Spleen (tissue), 11 donors: ENCODE data around the gene MUS81. TPM values are rescaled to one million over a fixed set of nuclear protein-coding genes. Genes with fewer than 3 reads are reported as not detected.

ENCODE experiments used
- DNase-seq: peaks from one replicate; pipeline ENCODE4 v3.0.0-alpha.2; 2020
- H3K27ac ChIP-seq, 8 donors: fragments of 200-600 bp; sonication (generic) in 7 of 8; 1 replicate in 4 of 8; 2 replicates in 4 of 8; pipeline versions ENCODE4 v1.5.0 to v1.8.0; 2016 to 2021; ENCODE audit warnings: inconsistent platforms in 4 of 8, mild to moderate bottlenecking in 4 of 8, moderate library complexity in 1 of 8
- H3K27me3 ChIP-seq, 7 donors: fragments of 200-600 bp; sonication (generic) in 6 of 7; replicated peaks in 1 of 7; 1 replicate in 4 of 7; 2 replicates in 3 of 7; pipeline versions ENCODE4 v1.5.0 to v1.8.0; 2016 to 2021; ENCODE audit warnings: inconsistent platforms in 3 of 7, mild to moderate bottlenecking in 1 of 7
- H3K36me3 ChIP-seq, 6 donors: fragments of 200-600 bp; sonication (generic) in 5 of 6; 1 replicate in 4 of 6; 2 replicates in 2 of 6; pipeline versions ENCODE4 v1.5.0 to v1.8.0; 2016 to 2021; ENCODE audit warnings: inconsistent platforms in 2 of 6
- H3K4me1 ChIP-seq, 6 donors: fragments of 200-600 bp; sonication (generic) in 5 of 6; 1 replicate in 3 of 6; 2 replicates in 3 of 6; pipeline versions ENCODE4 v1.5.0 to v1.8.0; 2016 to 2021; ENCODE audit warnings: inconsistent platforms in 3 of 6
- H3K4me3 ChIP-seq, 8 donors: fragments of 200-600 bp; sonication (generic) in 7 of 8; 1 replicate in 4 of 8; 2 replicates in 4 of 8; pipeline versions ENCODE4 v1.5.0 to v1.8.0; 2016 to 2021; ENCODE audit warnings: inconsistent platforms in 4 of 8, mild to moderate bottlenecking in 4 of 8, moderate library complexity in 2 of 8
- H3K9me3 ChIP-seq, 8 donors: fragments of 200-600 bp; sonication (generic) in 7 of 8; 1 replicate in 4 of 8; 2 replicates in 4 of 8; pipeline versions ENCODE4 v1.5.0 to v1.8.0; 2016 to 2021; ENCODE audit warnings: inconsistent platforms in 4 of 8
- POLR2A ChIP-seq, 3 donors: fragments of 450-650 bp; IDR thresholded peaks; one replicate each; pipeline ENCODE4 v1.5.1; 2017; ENCODE audit warnings: antibody characterized with exemption in 3 of 3, mild to moderate bottlenecking in 1 of 3
- POLR2AphosphoS5 ChIP-seq, 3 donors: sonication (generic); formaldehyde crosslinking; IDR thresholded peaks; one replicate each; pipeline ENCODE4 v1.5.1; 2017; ENCODE audit warnings: antibody characterized with exemption in 3 of 3
- WGBS, 5 donors: extraction: QIAGEN DNeasy Blood & Tissue Kit in 3 of 5; methylation state at CpG; one replicate each; pipeline versions ENCODE4 v1.1.5 to v1.1.7; 2013 to 2018; 5-methylcytosine and 5-hydroxymethylcytosine counted together
- intact Hi-C: fragments of 100-400 bp; cut with DNase I; formaldehyde crosslinking; loops from one replicate; pipeline ENCODE4 v1.15.0; 2023; ENCODE audit warnings: low total_unique reads
- polyA plus RNA-seq, 3 donors: library from polyadenylated mRNA; stranded (reverse); fragments of 200-250 nt; gene quantifications; one replicate each; pipeline ENCODE4 v1.2.1, GENCODE V29; 2013
- total RNA-seq, 7 donors: library from RNA; depleted of rRNA in 3 of 7; stranded (reverse); fragments of >200 nt in 3 of 7; fragmentation: NEBNext Ultra II Directional in 4 of 7; extraction: Animal tissue kit (Norgen Biotek cat#: 25700) in 4 of 7; gene quantifications; one replicate each; pipeline versions ENCODE4 v1.1.0 to v1.2.1, GENCODE V29; 2016 to 2021
- TF ChIP-seq, protein P1 (sequence below), 11 experiments: fragments of 200-600 bp in 7 of 11; fragments of 450-650 bp in 4 of 11; sonication (generic) in 4 of 11; IDR thresholded peaks in 8 of 11; conservative IDR thresholded peaks in 3 of 11; 1 replicate in 7 of 11; 2 replicates in 4 of 11; pipeline versions ENCODE4 v1.4.0 to v1.8.0; 2016 to 2021; ENCODE audit warnings: antibody characterized with exemption in 11 of 11, inconsistent platforms in 4 of 11, mild to moderate bottlenecking in 1 of 11
- donor health status: healthy with polysubstance abuse.
- donor health status: DM: no; HTN: no; CAD: no; lungs with moderate emphysema.
- donor health status: DM: no; HTN: no; CAD: no.
- donor health status: Bipolar disorder and iron deficiency.
- donor health status: healthy.
- donor health status: DM: no; HTN: no; CAD: no.
- donor health status: DM: yes; HTN: yes; CAD: no.

Gene MUS81
- total and polyA plus RNA-seq, 10 donors, result 54.8 to 93.5 (median 72.7) TPM

DNA sequence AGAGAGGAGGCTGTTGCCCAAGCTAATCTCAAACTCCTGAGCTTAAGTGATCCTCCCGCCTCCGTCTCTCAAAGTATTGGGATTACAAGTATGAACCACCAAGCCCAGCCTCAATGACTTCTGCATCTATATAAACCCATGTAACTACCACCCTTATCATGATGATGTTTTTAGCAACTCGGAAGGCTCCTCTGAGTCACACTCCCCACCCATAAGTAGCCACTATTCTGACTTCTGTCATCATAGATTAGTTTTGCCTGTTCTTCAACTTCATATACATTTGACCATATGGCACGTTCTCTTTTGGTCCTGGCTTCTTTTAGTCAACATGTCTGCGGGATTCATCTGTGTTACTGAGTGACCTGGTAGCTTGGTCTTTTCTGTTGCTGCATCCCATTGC, 46.4 kb downstream of the MUS81 start:
- intact Hi-C loops, result no loop called here
- H3K4me3 ChIP-seq, result no peak overlapping the region
- peaks cover 3 to 9% (median 5%) of the 10 kb centered on the region in 6 donors for H3K4me1 ChIP-seq

DNA sequence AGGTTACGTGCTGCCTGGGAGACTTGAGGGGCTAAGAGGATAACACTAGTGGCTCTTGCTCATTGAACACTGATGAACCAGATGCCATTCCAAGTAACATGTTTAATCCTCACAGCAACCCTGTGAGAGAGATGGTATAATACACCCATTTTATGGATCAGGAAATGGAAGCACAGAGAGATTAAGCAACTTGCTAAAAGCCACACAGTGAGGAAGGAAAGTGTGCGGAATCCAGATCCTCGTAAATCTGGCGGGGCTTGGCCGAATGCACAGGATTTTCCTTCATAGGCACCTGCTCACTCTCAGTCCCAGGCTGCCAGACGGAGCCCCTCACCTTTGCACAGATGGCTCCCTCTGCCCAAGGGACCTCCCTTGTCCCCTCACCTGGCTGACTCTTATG, 47.6 kb downstream of the MUS81 start:
- intact Hi-C loops, result no loop called here
- Histone ChIP-seq H3K4me1 (peaks cover 3 to 18% (median 13%) of the 10 kb centered on the region in 6 donors), H3K9me3 (no peaks in the 10 kb centered on the region), H3K4me3 (no peak overlapping the region), H3K36me3 (no peaks in the 10 kb centered on the region), H3K27me3 (peaks cover 0 to 24% (median 0%) of the 10 kb centered on the region in 7 donors), H3K27ac (no peak overlapping the region)
- DNase-seq, result no peak
- 77 to 93% (median 86%) methylated on average over 6 of the region's 6 CpGs for WGBS, 5 donors
- TF ChIP-seq, protein P1, sequence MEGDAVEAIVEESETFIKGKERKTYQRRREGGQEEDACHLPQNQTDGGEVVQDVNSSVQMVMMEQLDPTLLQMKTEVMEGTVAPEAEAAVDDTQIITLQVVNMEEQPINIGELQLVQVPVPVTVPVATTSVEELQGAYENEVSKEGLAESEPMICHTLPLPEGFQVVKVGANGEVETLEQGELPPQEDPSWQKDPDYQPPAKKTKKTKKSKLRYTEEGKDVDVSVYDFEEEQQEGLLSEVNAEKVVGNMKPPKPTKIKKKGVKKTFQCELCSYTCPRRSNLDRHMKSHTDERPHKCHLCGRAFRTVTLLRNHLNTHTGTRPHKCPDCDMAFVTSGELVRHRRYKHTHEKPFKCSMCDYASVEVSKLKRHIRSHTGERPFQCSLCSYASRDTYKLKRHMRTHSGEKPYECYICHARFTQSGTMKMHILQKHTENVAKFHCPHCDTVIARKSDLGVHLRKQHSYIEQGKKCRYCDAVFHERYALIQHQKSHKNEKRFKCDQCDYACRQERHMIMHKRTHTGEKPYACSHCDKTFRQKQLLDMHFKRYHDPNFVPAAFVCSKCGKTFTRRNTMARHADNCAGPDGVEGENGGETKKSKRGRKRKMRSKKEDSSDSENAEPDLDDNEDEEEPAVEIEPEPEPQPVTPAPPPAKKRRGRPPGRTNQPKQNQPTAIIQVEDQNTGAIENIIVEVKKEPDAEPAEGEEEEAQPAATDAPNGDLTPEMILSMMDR (IDR thresholded peaks at IDR 0.05 in 8 of 11, conservative IDR thresholded peaks at IDR 0.05 in 3 of 11), result no peak
- TF ChIP-seq POLR2A (IDR thresholded peaks at IDR 0.05) (no peak), POLR2AphosphoS5 (IDR thresholded peaks at IDR 0.05) (no peak)

More for the DNA sequence above, 46.4 kb downstream of the MUS81 start:
- TF ChIP-seq POLR2AphosphoS5 (IDR thresholded peaks at IDR 0.05) (no peak), POLR2A (IDR thresholded peaks at IDR 0.05) (no peak)
- TF ChIP-seq, protein P1 (IDR thresholded peaks at IDR 0.05 in 8 of 11, conservative IDR thresholded peaks at IDR 0.05 in 3 of 11), result no peak
- DNase-seq, result no peak
- Histone ChIP-seq H3K9me3 (no peaks in the 10 kb centered on the region), H3K27me3 (peaks cover 0 to 27% (median 0%) of the 10 kb centered on the region in 7 donors), H3K27ac (no peak overlapping the region), H3K36me3 (no peaks in the 10 kb centered on the region)
- WGBS, 5 donors, result 87 to 94% (median 88%) methylated on average over 5 of the region's 5 CpGs

DNA sequence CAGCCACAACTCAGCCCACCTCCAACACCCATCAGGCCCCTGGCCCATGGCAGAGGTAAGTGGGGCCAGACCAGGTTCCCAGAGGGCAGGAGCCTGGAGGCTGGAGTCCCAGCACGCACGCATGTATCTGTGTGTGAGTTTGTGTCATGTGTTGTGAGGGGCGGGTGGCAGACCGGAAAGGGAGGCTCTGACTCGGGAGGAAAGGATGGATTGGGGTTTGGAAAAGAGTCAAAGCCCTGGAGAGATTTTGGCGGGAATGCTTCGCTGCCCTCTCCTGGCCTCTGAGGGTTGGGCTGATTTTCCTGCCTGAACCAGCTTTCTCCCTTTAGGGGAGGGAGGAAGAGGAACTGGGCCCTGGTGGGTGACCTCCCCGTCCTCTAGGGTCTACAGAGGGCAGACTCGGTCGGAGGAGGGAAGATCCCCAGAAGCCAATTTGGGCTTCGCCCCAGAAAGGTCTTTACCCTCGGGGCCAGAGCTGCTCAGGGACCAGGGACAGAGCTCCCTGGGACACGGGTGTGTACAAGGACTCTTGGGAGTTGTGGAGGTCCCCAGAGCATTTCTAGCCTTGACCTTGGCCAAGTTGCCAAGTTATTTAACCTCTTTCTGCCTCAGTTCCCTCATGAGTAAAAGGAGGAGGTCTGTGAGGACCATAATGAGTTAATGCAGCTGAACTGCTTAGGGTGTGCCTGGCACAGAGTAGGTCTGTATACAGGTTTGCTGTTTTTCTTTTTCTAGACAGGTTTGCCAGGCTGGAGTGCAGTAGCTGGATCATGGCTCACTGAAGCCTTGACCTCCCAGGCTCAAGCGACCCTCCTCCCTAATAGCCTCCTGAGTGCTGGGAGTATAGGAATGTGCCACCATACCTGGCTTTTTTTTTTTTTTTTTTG, 51.7 kb downstream of the MUS81 start:
- whole genome bisulfite sequencing, 5 donors, result 18 to 36% (median 25%) methylated on average over 14 of the region's 14 CpGs
- TF ChIP-seq POLR2AphosphoS5 (IDR thresholded peaks at IDR 0.05) (peak in 2 of 3 donors; percentile 39 to 50), POLR2A (IDR thresholded peaks at IDR 0.05) (no peak)
- TF ChIP-seq, protein P1 (IDR thresholded peaks at IDR 0.05 in 8 of 11, conservative IDR thresholded peaks at IDR 0.05 in 3 of 11), result peak in 4 of 11 experiments; percentile 7 to 40 (median 26)
- DNase-seq, result no peak
- Histone ChIP-seq H3K27ac (peak overlapping the region in 5 of 8 donors; percentile 27 to 55 (median 45)), H3K27me3 (peaks cover 0 to 24% (median 0%) of the 10 kb centered on the region in 7 donors), H3K4me3 (no peak overlapping the region), H3K4me1 (peaks cover 24 to 51% (median 38%) of the 10 kb centered on the region in 6 donors), H3K36me3 (peaks cover 0 to 5% (median 0%) of the 10 kb centered on the region in 6 donors), H3K9me3 (no peaks in the 10 kb centered on the region)
- intact Hi-C loops, result no loop called here

DNA sequence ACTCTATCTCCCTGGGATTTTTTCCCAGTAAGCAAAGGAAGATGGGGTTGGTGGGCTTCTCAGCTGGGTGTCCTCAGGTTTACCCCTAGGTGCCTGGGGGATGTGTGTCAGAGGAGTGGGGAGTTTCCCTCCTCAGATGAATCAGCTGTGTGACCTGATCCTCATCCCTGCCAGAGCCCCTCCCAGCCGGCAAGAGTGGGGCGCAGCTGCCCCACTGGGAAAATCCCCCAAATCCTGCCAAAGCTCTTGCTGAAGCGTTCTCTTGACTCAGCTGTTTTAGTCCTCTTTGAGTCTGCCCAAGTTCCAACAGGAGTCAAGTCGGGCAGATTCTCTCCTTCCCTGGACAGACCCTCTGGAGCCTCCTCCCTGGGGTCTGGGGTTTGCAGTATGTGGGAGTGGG, 52.6 kb downstream of the MUS81 start:
- Histone ChIP-seq H3K36me3 (peaks cover 0 to 14% (median 0%) of the 10 kb centered on the region in 6 donors), H3K4me1 (peaks cover 33 to 60% (median 47%) of the 10 kb centered on the region in 6 donors), H3K27ac (no peak overlapping the region), H3K27me3 (peaks cover 0 to 23% (median 0%) of the 10 kb centered on the region in 7 donors), H3K9me3 (no peaks in the 10 kb centered on the region), H3K4me3 (no peak overlapping the region)
- TF ChIP-seq, protein P1 (IDR thresholded peaks at IDR 0.05 in 8 of 11, conservative IDR thresholded peaks at IDR 0.05 in 3 of 11), result no peak
- no peak for TF ChIP-seq POLR2AphosphoS5 (IDR thresholded peaks at IDR 0.05)
- TF ChIP-seq POLR2A (IDR thresholded peaks at IDR 0.05), result no peak
- no peak for DNase-seq
- WGBS, 5 donors, result 47 to 82% (median 71%) methylated on average over 3 to 4 of the region's 4 CpGs
- intact Hi-C loops, result no loop called here
